HG03139 (cell line): Measurements from ENCODE around the gene SLC24A3.

Experiments
- ATAC-seq: cut with Tn5 transposase; IDR thresholded peaks from one replicate; pipeline ENCODE4 v1.9.1; 2021; ENCODE audit not compliant: unreplicated experiment

The SLC24A3 gene

DNA sequence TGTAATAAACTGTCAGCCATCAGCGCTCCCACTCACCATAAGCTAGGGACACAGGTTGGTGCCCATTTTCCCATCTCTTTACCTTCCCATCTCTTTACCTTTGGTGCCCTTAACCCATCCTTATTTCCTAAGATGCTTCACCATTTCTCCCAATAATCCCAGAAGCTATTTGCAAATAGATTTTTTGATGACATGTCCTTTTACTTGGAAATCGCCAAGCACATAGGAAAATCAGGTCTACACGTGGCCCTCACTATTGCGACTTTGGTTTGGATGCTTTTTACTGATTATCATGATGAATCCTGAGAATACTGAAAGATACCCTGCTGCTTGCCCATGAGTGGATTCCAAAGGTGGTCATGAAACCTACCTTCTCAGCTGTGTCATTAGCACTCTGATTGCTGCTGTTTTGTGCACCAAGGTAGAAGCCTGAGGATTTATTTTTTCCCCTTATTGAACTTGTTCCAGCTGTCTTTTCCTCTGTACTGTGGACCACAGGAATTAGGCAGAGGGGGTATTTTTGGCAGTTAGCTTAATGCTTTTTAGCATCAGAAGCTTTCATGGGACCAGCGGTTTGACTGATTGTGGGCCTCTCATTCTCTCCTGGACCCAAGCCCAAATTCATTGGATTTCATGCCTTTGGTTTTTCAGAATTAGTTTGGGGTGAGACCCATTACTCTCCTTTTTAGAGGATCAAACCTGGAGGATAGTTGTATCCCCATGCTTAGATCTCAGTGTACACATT lies 316.0 kb downstream of the SLC24A3 start:
- no peak for ATAC-seq

GRCh38 chr20:19530006-19530405 lies 317.6 kb downstream of the SLC24A3 start:
- no peak for ATAC-seq

DNA sequence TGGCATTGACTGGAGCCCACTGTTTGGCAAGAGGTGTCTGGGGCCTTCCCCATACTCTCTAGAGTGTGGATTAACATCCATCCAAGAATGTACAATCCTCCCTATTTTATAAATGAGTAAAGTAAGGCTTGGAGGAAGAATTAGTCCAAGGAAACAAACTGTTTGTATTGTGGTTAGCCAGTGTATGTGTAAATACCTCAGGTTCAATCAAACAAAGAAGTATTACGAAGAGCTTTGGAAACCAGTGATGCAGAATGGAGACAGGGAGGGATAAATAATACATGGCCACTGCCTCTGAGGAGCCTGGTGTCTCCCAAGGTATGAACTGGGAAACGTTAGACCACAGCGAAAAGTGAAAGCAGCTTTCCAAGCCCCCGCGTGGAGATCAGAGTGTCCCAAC lies 319.0 kb downstream of the SLC24A3 start:
- ATAC-seq = no peak

DNA sequence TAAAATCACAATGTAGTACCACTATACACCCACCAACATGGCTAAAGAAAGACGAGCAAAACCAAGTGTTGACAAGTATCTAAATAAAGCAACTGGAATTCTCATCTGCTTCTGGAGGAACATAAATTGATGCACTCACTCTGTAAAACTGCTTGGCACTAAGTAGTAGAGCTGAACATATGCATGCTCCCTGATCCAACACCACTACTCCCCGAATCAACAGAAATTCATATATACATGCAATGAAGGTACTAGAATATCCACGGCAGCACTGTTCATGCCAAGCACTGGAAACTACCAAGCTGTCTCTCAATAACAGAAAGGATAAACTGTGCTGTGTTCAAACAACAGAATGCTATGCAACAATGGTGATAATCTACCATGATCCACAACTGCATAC lies 326.1 kb downstream of the SLC24A3 start:
- ATAC-seq = no peak

DNA sequence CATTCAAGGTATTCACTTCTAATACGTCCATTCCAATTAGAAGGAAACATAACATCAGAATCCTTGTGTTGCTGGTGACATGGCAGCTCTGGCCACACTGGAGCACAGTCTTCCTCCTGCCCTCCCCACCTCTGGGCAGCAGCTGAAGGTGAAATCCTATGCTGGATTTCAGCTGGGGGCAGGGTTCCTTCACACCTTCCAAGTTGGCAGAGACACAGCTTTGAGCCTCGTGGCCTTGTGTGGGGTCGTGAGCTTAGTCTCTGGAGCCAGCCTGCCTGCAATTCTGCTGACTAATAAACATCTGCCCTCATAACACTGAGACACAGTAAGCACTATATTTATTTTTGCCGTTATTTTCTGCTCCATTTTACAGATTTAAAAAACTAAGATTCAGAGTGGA lies 326.7 kb downstream of the SLC24A3 start:
- no peak for ATAC-seq

- ATAC-seq = no peak
Measured at GRCh38 chr20:19540392-19540791, 327.9 kb downstream of the SLC24A3 start.

- no peak for ATAC-seq
Measured at GRCh38 chr20:19543101-19543500, 330.7 kb downstream of the SLC24A3 start.

- no peak for ATAC-seq
Measured at GRCh38 chr20:19544684-19545083, 332.2 kb downstream of the SLC24A3 start.

GRCh38 chr20:19546648-19547047 lies 334.2 kb downstream of the SLC24A3 start:
- no peak for ATAC-seq

DNA sequence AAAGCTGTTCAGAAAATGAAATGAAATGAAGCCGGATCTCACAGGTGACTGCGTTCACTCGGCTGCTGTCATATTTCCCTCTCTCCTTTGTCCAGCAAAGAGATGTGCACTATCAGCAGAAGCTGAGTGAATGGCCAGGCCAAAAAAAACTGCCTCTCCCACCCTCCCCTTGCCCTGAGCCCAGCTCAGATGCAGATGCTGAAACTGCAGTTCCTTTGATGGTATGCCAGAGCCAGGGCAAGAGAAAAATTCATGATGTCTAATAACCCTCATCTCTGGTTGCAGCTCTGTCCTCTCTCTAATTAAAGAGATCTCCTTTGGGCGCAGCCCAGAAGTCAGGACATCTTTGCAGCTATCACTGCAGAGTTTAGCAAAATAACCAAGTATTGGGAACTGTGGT lies 335.1 kb downstream of the SLC24A3 start:
- ATAC-seq = no peak

- no peak for ATAC-seq
Measured at GRCh38 chr20:19549896-19550295, 337.5 kb downstream of the SLC24A3 start.

DNA sequence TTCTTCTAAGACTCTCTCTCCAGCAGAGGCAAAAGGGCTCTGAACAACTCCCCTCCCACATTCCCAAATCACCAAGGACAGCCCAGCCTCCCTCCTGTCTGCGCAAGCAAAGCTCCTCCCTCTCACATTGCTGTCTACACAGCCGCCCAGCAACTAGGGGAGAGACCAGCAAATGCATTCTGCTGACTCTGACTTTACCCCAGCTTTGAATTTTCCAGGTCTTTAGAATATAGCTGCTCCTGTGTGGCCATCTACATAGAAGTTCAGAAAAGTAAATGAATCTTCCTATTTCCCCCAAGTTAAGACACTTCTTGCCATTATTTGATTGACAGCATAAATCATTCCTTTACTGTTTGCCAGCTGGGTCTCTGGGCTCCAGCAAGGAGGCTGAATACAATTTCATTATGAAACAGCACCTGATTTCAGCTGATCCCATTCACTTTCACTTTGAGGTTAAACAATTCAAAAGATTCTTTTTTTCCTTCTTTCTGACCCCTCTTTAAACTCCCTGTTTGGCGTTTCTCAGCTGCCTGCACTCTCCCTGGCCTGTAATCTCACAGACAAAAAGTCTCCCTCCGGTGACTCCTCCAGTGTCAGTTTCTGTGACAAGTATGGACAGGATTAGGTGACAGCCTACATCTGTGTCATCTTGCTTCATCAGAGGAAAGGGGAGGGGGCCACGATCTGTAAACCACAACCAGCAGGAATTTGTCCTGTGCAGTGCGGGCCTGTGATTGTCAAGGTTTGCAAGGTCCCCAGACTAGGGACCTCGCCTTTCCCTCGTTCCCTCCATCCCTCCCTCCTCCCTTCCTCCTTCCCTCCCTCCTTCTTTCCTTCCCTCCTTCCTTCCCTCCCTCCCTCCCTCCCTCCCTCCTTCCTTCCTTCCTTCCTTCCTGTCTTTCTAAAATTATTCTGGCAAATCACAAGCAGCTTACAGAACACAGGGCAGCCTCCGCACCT lies 340.1 kb downstream of the SLC24A3 start:
- ATAC-seq = no peak

DNA sequence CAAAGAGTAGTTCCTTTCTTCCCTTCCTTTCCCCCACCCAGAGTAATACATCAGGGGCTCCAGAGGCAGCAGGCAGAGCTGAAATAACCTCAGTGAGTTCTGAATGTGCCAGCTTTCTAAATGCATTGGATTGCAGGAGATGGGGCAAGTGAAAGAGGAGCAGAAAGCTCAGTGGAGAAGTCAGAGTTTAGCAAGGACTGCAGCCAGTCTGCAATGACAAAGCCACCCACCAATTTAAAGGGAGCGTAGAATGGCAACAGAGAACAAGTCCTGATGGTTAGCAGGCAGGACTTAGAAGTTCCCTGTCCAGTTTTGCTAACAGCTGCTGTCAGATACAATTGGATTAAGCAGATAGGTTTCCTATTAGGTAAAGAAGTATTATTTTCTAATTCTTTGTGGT lies 342.2 kb downstream of the SLC24A3 start:
- no peak for ATAC-seq

DNA sequence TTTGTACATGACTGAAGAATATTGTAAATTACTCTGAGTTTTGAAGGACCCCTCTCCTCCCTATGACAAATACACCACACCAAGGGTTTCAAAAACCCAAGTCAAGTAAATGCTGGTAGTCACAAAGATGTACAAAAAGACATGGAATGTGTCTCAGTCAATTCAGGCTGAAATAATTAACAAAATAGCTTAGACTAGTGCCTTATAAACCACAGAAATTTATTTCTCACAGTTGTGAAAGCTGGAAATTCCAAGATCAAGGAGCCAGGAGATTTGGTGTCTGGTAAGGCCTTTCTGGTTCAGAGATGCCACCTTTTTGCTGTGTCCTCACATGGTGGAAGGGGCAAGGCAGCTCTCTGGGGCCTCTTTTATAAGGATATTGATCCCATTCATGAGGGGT lies 343.3 kb downstream of the SLC24A3 start:
- no peak for ATAC-seq

- no peak for ATAC-seq
Measured at GRCh38 chr20:19557291-19557690, 344.8 kb downstream of the SLC24A3 start.

GRCh38 chr20:19560881-19561480 lies 348.5 kb downstream of the SLC24A3 start:
- ATAC-seq = no peak

GRCh38 chr20:19562426-19562825 lies 350.0 kb downstream of the SLC24A3 start:
- ATAC-seq = no peak

- no peak for ATAC-seq
Measured at GRCh38 chr20:19564261-19564660, 351.8 kb downstream of the SLC24A3 start.

GRCh38 chr20:19565736-19566135 lies 353.3 kb downstream of the SLC24A3 start:
- no peak for ATAC-seq

DNA sequence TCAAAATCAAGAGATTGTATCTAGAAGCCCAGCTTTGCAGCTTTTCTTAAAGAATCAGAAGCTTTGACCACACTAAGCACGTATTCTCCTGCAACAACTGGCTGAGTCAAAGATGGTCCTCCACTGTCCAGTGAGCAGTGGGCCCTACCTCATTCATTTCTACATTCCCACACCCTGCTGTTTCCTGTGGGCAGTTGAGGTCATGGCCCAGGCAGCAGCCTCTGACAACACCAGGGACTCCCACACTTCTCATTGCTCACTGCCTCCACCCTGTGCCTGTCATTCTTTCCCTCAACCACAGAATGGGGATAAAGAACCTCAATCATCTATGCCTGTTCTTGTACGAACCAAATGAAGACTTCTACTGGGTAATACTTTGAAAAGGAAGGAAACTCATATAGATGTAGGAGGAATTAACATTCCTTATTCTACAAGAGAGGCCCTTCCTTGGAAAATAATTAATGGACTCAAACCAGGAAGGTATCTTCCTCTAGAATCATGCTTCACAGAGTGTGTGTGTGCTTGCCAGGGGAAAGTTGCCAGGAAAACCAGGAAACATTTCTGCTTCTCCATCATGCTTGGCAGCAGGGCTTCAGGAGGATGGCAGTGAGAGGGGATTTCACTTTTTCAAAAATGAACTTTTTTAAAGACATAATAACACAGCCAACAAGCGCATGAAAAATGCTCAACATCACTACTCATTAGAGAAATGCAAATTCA lies 353.9 kb downstream of the SLC24A3 start:
- ATAC-seq = no peak

GRCh38 chr20:19568128-19568527 lies 355.7 kb downstream of the SLC24A3 start:
- ATAC-seq = no peak
